ENCODE data around the gene TMCC2. TPM values are rescaled to one million over a fixed set of nuclear protein-coding genes. Genes with fewer than 3 reads are reported as not detected.

Gene TMCC2
- total RNA-seq, 1 donor from 2014 or later: 0.53 TPM

- no peaks in the 10 kb centered on the region for H3K27me3 ChIP-seq (ENCODE audit: control insufficient read depth, insufficient read depth, low read length)
- peak overlapping the region; percentile 98 for H3K4me3 ChIP-seq (ENCODE audit: low read depth, low read length)
- TF ChIP-seq CTCF (IDR thresholded peaks at IDR 0.05; ENCODE audit: insufficient read depth, low read length, severe bottlenecking): no peak
- no peak for FAIRE-seq
- no peaks in the 10 kb centered on the region for H3K36me3 ChIP-seq (ENCODE audit: control insufficient read depth, insufficient read depth, low read length)
- DNase-seq (ENCODE audit: low read depth): no peak
Measured at GRCh38 chr1:205210756-205211168, 17.0 kb upstream of the TMCC2 start.

GRCh38 chr1:205211169-205211838 lies 16.4 kb upstream of the TMCC2 start, which contains the start of gene DSTYK:
TSS of gene DSTYK (minus strand) at chr1:205211702. CDS start at chr1:205211535, 167 bp downstream.
- FAIRE-seq (no peak), DNase-seq (ENCODE audit: low read depth) (peak; percentile 87)
- H3K4me3 ChIP-seq (ENCODE audit: low read depth, low read length): peak within 1 kb of the TSS; percentile 98
- H3K27me3 ChIP-seq (ENCODE audit: control insufficient read depth, insufficient read depth, low read length): no peaks in the 10 kb centered on the region
- TF ChIP-seq CTCF (IDR thresholded peaks at IDR 0.05; ENCODE audit: insufficient read depth, low read length, severe bottlenecking): no peak
- no peaks in the 10 kb centered on the region for H3K36me3 ChIP-seq (ENCODE audit: control insufficient read depth, insufficient read depth, low read length)

- FAIRE-seq: no peak
- no peak for TF ChIP-seq CTCF (IDR thresholded peaks at IDR 0.05; ENCODE audit: insufficient read depth, low read length, severe bottlenecking)
- DNase-seq (ENCODE audit: low read depth): no peak
- Histone ChIP-seq H3K4me3 (ENCODE audit: low read depth, low read length) (peak overlapping the region; percentile 98), H3K27me3 (ENCODE audit: control insufficient read depth, insufficient read depth, low read length) (no peaks in the 10 kb centered on the region), H3K36me3 (ENCODE audit: control insufficient read depth, insufficient read depth, low read length) (no peaks in the 10 kb centered on the region)
Measured at GRCh38 chr1:205211839-205212536, 15.8 kb upstream of the TMCC2 start.

- no peak for TF ChIP-seq CTCF (IDR thresholded peaks at IDR 0.05; ENCODE audit: insufficient read depth, low read length, severe bottlenecking)
- H3K4me3 ChIP-seq (ENCODE audit: low read depth, low read length): no peak overlapping the region
- FAIRE-seq (no peak), DNase-seq (ENCODE audit: low read depth) (no peak)
- no peaks in the 10 kb centered on the region for H3K36me3 ChIP-seq (ENCODE audit: control insufficient read depth, insufficient read depth, low read length)
- H3K27me3 ChIP-seq (ENCODE audit: control insufficient read depth, insufficient read depth, low read length): no peaks in the 10 kb centered on the region
Measured at GRCh38 chr1:205214756-205215155, 13.0 kb upstream of the TMCC2 start.

- FAIRE-seq (no peak), DNase-seq (ENCODE audit: low read depth) (no peak)
- H3K4me3 ChIP-seq (ENCODE audit: low read depth, low read length): no peak overlapping the region
- H3K36me3 ChIP-seq (ENCODE audit: control insufficient read depth, insufficient read depth, low read length): no peaks in the 10 kb centered on the region
- TF ChIP-seq CTCF (IDR thresholded peaks at IDR 0.05; ENCODE audit: insufficient read depth, low read length, severe bottlenecking): no peak
- no peaks in the 10 kb centered on the region for H3K27me3 ChIP-seq (ENCODE audit: control insufficient read depth, insufficient read depth, low read length)
Measured at GRCh38 chr1:205216588-205216987, 11.2 kb upstream of the TMCC2 start.
